ENCODE results near the gene RFX8.
"Not testable (repeated sequence)": the region's sequence is repeated elsewhere in the genome, so short reads cannot be mapped to it uniquely, and the experiment has no call there.

The RFX8 gene

DNA sequence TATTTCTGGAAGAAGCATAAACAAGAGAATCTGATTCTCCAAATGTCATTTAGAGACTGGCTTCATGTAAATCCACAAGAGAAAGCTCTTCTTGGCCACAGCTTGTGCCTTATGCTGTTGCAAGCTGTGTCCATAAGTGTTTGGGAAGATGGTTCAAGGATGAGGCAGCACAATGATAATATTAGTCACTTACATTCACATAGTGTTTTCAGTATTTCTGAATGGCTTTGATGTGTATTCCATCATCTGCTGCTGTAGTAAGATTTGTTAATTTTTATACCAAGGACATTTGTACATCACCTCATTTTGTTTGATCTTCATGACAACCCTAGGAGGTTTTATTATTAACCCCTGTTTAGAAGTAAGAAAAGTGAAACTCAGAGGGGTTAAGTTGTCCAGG lies 117.5 kb downstream of the RFX8 start:
- H3K27ac ChIP-seq = no peak overlapping the region

DNA sequence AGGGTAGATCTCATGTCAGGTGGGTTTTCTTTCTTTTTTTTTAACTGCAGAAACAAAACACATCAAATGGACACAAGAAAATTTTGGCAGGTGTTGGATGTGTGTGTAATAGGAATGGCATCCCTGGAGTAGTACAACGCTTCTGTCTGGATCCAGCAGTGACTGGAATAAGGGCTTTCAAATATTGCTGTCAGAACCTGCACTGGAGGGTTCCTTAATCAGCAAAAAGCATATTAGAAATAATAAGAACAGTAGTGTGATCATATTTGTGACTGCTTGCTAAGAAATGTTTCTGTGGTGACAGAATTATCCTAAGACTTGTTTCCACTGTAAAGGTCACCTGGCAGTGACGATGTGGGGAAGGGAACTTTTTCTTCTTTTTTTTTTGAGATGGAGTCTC lies 118.4 kb downstream of the RFX8 start:
- H3K27ac ChIP-seq = no peak overlapping the region
- TF ChIP-seq CTCF (IDR thresholded peaks at IDR 0.05) (no peak), ZFX (IDR thresholded peaks at IDR 0.05; ENCODE audit: borderline replicate concordance) (no peak)

More for the DNA sequence above, 117.5 kb downstream of the RFX8 start:
- TF ChIP-seq ZFX (IDR thresholded peaks at IDR 0.05; ENCODE audit: borderline replicate concordance) (no peak), CTCF (IDR thresholded peaks at IDR 0.05) (no peak)

GRCh38 chr2:101356055-101356454 lies 118.9 kb downstream of the RFX8 start:
- no peak overlapping the region for H3K27ac ChIP-seq
- no peak for TF ChIP-seq ZFX (IDR thresholded peaks at IDR 0.05; ENCODE audit: borderline replicate concordance)
- TF ChIP-seq CTCF (IDR thresholded peaks at IDR 0.05) = no peak

- H3K27ac ChIP-seq = no peak overlapping the region
These were observed 119.4 kb downstream of the RFX8 start for GRCh38 chr2:101355401-101356054.

GRCh38 chr2:101354420-101355311 lies 120.2 kb downstream of the RFX8 start:
- TF ChIP-seq ZFX (IDR thresholded peaks at IDR 0.05; ENCODE audit: borderline replicate concordance) = no peak
- no peak for TF ChIP-seq CTCF (IDR thresholded peaks at IDR 0.05)
- H3K27ac ChIP-seq = no peak overlapping the region

More at GRCh38 chr2:101355401-101356054, 119.4 kb downstream of the RFX8 start:
- no peak for TF ChIP-seq ZFX (IDR thresholded peaks at IDR 0.05; ENCODE audit: borderline replicate concordance)
- TF ChIP-seq CTCF (IDR thresholded peaks at IDR 0.05) = no peak

DNA sequence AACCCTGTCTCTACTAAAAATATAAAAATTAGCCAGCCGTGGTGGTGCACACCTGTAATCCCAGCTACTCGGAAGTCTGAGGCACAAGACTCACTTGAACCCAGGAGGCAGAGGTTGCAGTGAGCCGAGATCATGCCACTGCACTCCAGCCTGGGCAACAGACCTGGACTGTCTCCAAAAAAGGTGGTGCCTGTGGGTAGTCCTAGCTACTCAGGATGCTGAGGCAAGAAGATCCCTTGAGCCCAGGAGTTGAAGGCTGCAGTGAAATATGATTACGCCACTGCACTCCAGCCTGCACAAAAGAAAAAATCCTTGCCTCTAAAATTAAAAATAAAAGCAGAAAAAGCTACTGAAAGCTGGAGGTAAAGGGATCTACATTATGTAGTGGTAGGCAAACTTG lies 122.3 kb downstream of the RFX8 start:
- not testable (repeated sequence) for H3K27ac ChIP-seq

DNA sequence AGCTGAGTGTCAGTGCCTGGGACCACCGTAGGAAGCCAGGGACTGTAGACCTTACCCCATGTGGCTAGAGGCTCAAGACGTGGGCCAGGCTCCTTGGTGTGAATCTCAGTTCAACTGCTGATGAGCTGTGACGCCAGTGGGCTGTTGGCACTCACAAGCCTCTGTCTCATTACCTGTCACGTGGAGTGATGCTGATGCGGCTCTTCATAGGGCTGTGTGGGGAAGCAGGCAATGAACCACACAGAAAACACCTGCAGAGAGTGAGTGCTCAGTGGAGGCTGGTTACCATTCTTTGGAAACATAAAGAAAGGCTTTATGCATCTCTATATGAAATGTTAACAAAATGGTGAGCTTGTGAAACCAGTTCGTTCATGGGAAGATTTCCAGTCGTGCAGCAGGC lies 123.7 kb downstream of the RFX8 start:
- TF ChIP-seq ZFX (IDR thresholded peaks at IDR 0.05; ENCODE audit: borderline replicate concordance) (no peak), CTCF (IDR thresholded peaks at IDR 0.05) (no peak)
- H3K27ac ChIP-seq = no peak overlapping the region
